BJ (cell line): Measurements from ENCODE around the gene ASTN1. TPM values are rescaled to one million over a fixed set of nuclear protein-coding genes. Genes with fewer than 3 reads are reported as not detected.

Experiments used
- CTCF ChIA-PET: fragments of 350-600 bp; formaldehyde crosslinking; extraction: SDS; loops from one replicate; lab custom pipeline; 2021; ENCODE audit warnings: antibody characterized with exemption, inconsistent platforms; lab: Yijun Ruan, JAX
- POLR2A ChIA-PET: fragments of 300-600 bp; sonication (Branson Sonifier 250); formaldehyde crosslinking; extraction: SDS; loops from one replicate; lab custom pipeline; 2021; ENCODE audit warnings: antibody characterized with exemption; lab: Charles Lee
- DNase-seq: peaks from one replicate; pipeline ENCODE4 v3.0.0-alpha.2; 2011; ENCODE audit warnings: low read depth
- H3K27me3 ChIP-seq: 2 replicates; pipeline ENCODE4 v1.6.0; 2011; ENCODE audit warnings: low read length; ENCODE audit not compliant: control insufficient read depth, insufficient read depth
- H3K36me3 ChIP-seq: 2 replicates; pipeline ENCODE4 v1.5.1; 2011; ENCODE audit warnings: low read length; ENCODE audit not compliant: control insufficient read depth, insufficient read depth
- H3K4me3 ChIP-seq: 2 replicates; pipeline ENCODE4 v1.5.1; 2011; ENCODE audit warnings: low read depth, mild to moderate bottlenecking, control low read depth, low read length
- CTCF ChIP-seq: IDR thresholded peaks from 2 replicates; pipeline ENCODE4 v1.5.1; 2011; ENCODE audit warnings: low read depth, mild to moderate bottlenecking, control low read depth, inconsistent platforms, low read length, moderate library complexity; ENCODE audit not compliant: insufficient read depth
- polyA plus RNA-seq: library from polyadenylated mRNA; depleted of rRNA; stranded (reverse); fragments of >200 nt; gene quantifications from 2 replicates; pipeline ENCODE4 v1.2.3, GENCODE V29; 2011

ASTN1 gene
- polyA plus RNA-seq, 1 experiment, result 0.09 TPM

GRCh38 chr1:177126267-177126666 is 38.2 kb downstream of the ASTN1 start:
- Histone ChIP-seq H3K4me3 (no peak overlapping the region), H3K36me3 (no peaks in the 10 kb centered on the region), H3K27me3 (no peaks in the 10 kb centered on the region)
- TF ChIP-seq CTCF, result no peak
- no peak for DNase-seq
- ChIA-PET CTCF (no interaction called here), POLR2A (no interaction called here)

GRCh38 chr1:177124577-177125278 is 39.8 kb downstream of the ASTN1 start:
- ChIA-PET POLR2A (no interaction called here), CTCF (interaction anchor here (0.6 kb wide), 1 partner anchor 127 kb away, joined by 3 read pairs; no protein-coding TSS in a partner anchor)
- Histone ChIP-seq H3K27me3 (no peaks in the 10 kb centered on the region; the same call in 1 of the 2 replicates), H3K4me3 (no peak overlapping the region), H3K36me3 (no peaks in the 10 kb centered on the region)
- no peak for TF ChIP-seq CTCF
- peak; percentile 7 for DNase-seq

GRCh38 chr1:177122461-177123251 is 41.9 kb downstream of the ASTN1 start:
- TF ChIP-seq CTCF, result no peak
- no peak for DNase-seq
- Histone ChIP-seq H3K36me3 (no peaks in the 10 kb centered on the region), H3K27me3 (no peaks in the 10 kb centered on the region; the same call in 1 of the 2 replicates), H3K4me3 (no peak overlapping the region)
- POLR2A ChIA-PET, result no interaction called here
- CTCF ChIA-PET, result no interaction called here

DNA sequence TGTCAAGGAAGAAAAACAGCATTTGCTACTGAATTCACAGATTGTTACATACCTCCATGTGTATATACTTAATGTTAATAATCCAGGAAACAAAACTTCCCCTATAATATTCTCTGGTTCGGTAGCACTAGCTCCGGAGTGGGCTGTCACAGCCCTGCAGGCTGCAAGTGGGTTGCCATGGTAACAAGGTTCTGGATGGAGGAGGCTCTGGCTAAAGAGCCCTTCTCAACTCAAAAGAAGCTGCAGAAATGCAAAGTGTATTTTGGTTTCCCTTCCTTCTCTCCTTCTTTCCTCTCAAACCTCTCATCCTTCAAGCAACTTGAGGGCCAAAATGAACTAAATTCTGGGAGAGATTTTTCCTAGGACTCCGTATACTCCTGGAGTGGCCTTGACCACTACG is 45.2 kb downstream of the ASTN1 start:
- ChIA-PET POLR2A (no interaction called here), CTCF (no interaction called here)
- Histone ChIP-seq H3K4me3 (no peak overlapping the region), H3K36me3 (no peaks in the 10 kb centered on the region), H3K27me3 (no peaks in the 10 kb centered on the region; the same call in 1 of the 2 replicates)
- no peak for DNase-seq
- TF ChIP-seq CTCF, result no peak

GRCh38 chr1:177118901-177119300 is 45.6 kb downstream of the ASTN1 start:
- Histone ChIP-seq H3K27me3 (no peaks in the 10 kb centered on the region; the same call in 1 of the 2 replicates), H3K36me3 (no peaks in the 10 kb centered on the region), H3K4me3 (no peak overlapping the region)
- ChIA-PET CTCF (no interaction called here), POLR2A (no interaction called here)
- TF ChIP-seq CTCF, result no peak
- no peak for DNase-seq
